ENCODE data around the gene MARCHF6. TPM values are rescaled to one million over a fixed set of nuclear protein-coding genes. Genes with fewer than 3 reads are reported as not detected.

The MARCHF6 gene
- total and polyA plus RNA-seq, 9 of the 15 experiments (the other 6 are each of a cell fraction or from before 2014, with no cell fraction given), result 74.1 to 456 (median 116) TPM

GRCh38 chr5:10353241-10354047, at the start of gene MARCHF6 (continued):
- TF ChIP-seq POLR2H (tag; IDR thresholded peaks at IDR 0.05; ENCODE audit: low read depth) (peak; percentile 85), CSDE1 (IDR thresholded peaks at IDR 0.05) (no peak; a peak in 1 of 4 replicates), ZZZ3 (IDR thresholded peaks at IDR 0.05) (no peak), PPARD (CRISPR knock-in tag; IDR thresholded peaks at IDR 0.05) (no peak), FIP1L1 (IDR thresholded peaks at IDR 0.05; ENCODE audit: low read depth, low read length, poor library complexity, severe bottlenecking) (peak; percentile 90), HDAC8 (tag; IDR thresholded peaks at IDR 0.05) (no peak; the same call in 1 of the 2 replicates), NCOA4 (IDR thresholded peaks at IDR 0.05; ENCODE audit: partially characterized antibody) (no peak), ZNF12 (CRISPR knock-in tag; IDR thresholded peaks at IDR 0.05) (peak; percentile 90), U2AF1 (optimal IDR thresholded peaks at IDR 0.05; ENCODE audit: low read depth, low read length) (peak; percentile 83), ZNF253 (CRISPR knock-in tag; conservative IDR thresholded peaks at IDR 0.05) (no peak), NFRKB (IDR thresholded peaks at IDR 0.05; ENCODE audit: low read depth) (peak; percentile 82), RB1 (IDR thresholded peaks at IDR 0.05; ENCODE audit: low read depth) (peak; percentile 77), SFPQ (IDR thresholded peaks at IDR 0.05; ENCODE audit: low read depth, low read length) (no peak), LARP7 (IDR thresholded peaks at IDR 0.05) (0 out of 2 replicates have a peak, but pooled peaks have one; percentile 37), MCM2 (IDR thresholded peaks at IDR 0.05; ENCODE audit: low read depth) (no peak), ATF3 (IDR thresholded peaks at IDR 0.05) (no peak), ATF3 (CRISPR knock-in tag; conservative IDR thresholded peaks at IDR 0.05) (no peak; the same call in 1 of the 2 replicates), POLR2B (IDR thresholded peaks at IDR 0.05; ENCODE audit: low read depth, partially characterized antibody) (peak; percentile 97), BRD9 (IDR thresholded peaks at IDR 0.05; ENCODE audit: low read depth, partially characterized antibody) (peak; percentile 20), SUPT5H (IDR thresholded peaks at IDR 0.05) (peak; percentile 97), CC2D1A (IDR thresholded peaks at IDR 0.05) (no peak), MBD1 (CRISPR knock-in tag; IDR thresholded peaks at IDR 0.05) (no peak), COPS2 (conservative IDR thresholded peaks at IDR 0.05) (no peak), NFE2 (IDR thresholded peaks at IDR 0.05; ENCODE audit: low read depth) (0 out of 2 replicates have a peak, but pooled peaks have one; percentile 13)
- TF ChIP-seq, protein P1, sequence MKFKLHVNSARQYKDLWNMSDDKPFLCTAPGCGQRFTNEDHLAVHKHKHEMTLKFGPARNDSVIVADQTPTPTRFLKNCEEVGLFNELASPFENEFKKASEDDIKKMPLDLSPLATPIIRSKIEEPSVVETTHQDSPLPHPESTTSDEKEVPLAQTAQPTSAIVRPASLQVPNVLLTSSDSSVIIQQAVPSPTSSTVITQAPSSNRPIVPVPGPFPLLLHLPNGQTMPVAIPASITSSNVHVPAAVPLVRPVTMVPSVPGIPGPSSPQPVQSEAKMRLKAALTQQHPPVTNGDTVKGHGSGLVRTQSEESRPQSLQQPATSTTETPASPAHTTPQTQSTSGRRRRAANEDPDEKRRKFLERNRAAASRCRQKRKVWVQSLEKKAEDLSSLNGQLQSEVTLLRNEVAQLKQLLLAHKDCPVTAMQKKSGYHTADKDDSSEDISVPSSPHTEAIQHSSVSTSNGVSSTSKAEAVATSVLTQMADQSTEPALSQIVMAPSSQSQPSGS (CRISPR knock-in tag; IDR thresholded peaks at IDR 0.05), result peak; percentile 43; the same call in 1 of the 2 replicates
